GM12878 (cell line): Measurements from ENCODE around the gene GRN.

Experiments used
- CREB1 ChIP-seq: IDR thresholded peaks from 2 replicates; pipeline ENCODE4 v1.6.1; 2012; ENCODE audit warnings: low read depth, mild to moderate bottlenecking, inconsistent platforms
- EP300 ChIP-seq, 2 experiments: fragments of 150-350 bp in 1 of 2; IDR thresholded peaks; 2 replicates each; pipeline ENCODE4 v1.6.1; 2011 to 2012; ENCODE audit warnings: low read depth in 2 of 2, low read length in 2 of 2, borderline replicate concordance in 1 of 2, improper control_type of control experiment in 1 of 2, inconsistent platforms in 1 of 2; ENCODE audit not compliant: control insufficient read depth in 1 of 2
- JUND ChIP-seq: IDR thresholded peaks from 2 replicates; pipeline ENCODE4 v1.6.1; 2012; ENCODE audit warnings: low read depth, mild to moderate bottlenecking, low read length, improper control_type of control experiment, moderate library complexity
- NBN ChIP-seq: fragments of 450-650 bp; IDR thresholded peaks from 2 replicates; pipeline ENCODE4 v1.6.1; 2016
- RAD21 ChIP-seq: IDR thresholded peaks from 2 replicates; pipeline ENCODE4 v1.6.1; 2011; ENCODE audit warnings: mild to moderate bottlenecking, low read depth, low read length, moderate library complexity; ENCODE audit not compliant: insufficient read depth
- TAF1 ChIP-seq: IDR thresholded peaks from 2 replicates; pipeline ENCODE4 v1.6.1; 2011; ENCODE audit warnings: mild to moderate bottlenecking, low read depth, low read length, borderline replicate concordance
- YY1 ChIP-seq: IDR thresholded peaks from 2 replicates; pipeline ENCODE4 v1.6.1; 2011; ENCODE audit warnings: low read depth, mild to moderate bottlenecking, low read length

DNA sequence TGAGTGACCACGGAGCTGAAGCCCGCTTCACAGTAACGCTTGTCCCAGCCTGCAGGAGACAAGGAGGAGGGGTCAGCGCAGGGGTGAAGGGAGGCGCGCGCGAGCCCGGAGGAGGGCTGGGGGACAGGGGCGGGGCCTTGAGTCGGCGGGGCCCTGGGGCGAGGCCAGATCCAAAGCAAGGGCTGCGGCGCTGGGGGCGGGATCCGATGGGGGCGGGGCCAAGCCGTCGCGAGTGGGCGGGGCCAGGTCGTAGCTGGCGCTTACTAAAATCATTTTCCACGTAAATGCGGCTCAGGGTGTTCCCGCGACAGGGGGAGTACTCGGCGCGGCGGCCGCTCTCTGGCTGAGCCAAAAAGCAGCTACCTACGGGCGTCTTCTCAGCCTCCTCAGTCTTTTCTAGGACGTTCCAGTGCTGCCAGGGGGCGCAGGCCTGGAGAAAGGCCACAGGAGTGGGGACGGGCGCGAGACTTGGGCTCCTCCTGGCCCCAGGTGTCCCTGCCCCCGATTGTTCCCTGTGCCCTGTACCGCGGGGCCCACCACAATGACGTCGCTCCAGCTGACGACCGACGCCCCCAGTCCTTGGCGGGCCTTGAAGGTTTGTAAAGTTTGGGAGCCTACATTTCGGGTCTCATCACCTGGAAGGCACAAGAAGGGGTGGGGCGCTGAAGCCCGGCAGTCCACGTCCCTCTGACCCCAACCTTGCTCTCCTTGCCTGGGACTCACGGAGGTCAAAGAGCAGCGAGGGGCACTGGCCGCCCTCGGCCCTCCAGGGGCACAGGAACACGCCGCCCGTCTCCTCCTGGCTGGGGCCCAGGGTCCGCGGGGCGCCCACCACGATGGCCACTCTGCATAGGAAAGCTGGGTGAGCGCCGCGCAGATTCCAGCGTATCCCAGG is 40.4 kb downstream of the GRN start:
- TF ChIP-seq CREB1: 0 out of 2 replicates have a peak, but pooled peaks have one; percentile 17
- TF ChIP-seq YY1: no peak
- no peak for TF ChIP-seq EP300 (IDR thresholded peaks at IDR 0.05; ENCODE audit: borderline replicate concordance in 1 of 2, control insufficient read depth in 1 of 2, low read depth in 2 of 2, low read length in 2 of 2)
- no peak for TF ChIP-seq NBN
- TF ChIP-seq TAF1: no peak
- no peak for TF ChIP-seq RAD21
- TF ChIP-seq JUND: no peak
